Stimulated activated CD8-positive, alpha-beta memory T cell treated with anti-CD3 and anti-CD28 coated beads, Interleukin-12 subunit alpha, Interleukin-12 subunit beta, amount 100 ng/mL, for 24 hours (primary cell): Measurements from ENCODE around the gene LRRN4CL.

ENCODE experiments used
- DNase-seq: peaks from one replicate; pipeline ENCODE4 v3.0.0-alpha.2; 2020; ENCODE audit errors: extremely low read depth

The LRRN4CL gene

DNA sequence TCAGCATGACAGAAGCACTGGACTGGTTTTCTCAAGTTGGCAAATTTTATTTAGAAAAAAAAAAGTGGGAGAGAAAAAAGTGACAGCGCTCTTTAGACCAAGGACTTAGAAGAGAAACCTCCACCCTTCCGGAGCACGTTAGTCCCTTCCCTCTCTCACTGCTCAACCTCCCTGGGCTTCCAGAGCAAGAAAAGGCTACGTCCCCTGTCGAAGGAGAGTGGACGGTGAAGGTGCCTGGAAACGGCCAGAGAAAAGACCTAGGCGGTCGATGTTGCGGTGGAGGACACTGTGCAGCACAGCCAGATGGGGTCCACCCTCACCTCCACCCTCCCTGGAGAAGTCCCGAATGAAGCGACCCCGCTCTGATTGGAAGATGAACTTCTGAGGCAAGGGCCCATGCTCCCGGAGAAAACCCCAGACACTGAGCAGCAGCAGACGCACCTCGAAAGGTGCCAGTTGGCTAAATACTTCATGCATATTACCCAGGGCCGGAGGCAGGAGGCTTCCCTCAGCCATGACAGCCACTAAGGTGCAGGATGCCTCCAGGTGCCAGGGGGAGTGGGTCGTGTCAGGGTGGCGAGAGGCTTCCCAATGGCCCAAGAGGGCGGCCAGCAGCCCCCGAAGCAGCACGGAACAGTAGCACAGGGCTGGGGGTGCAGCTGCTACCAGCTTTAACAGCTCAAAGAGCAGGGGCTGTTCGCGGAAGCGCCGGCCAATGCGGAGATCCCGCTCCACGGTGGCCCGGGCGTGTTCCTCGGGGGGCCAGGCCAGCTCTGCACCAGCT, 42.3 kb downstream of the LRRN4CL start:
- no peak for DNase-seq

- DNase-seq: peak; percentile 99
Measured at GRCh38 chr11:62645946-62646824, 43.1 kb downstream of the LRRN4CL start, which contains the start of gene GANAB. Gene GANAB (minus strand): TSS chr11:62646613. CDS start chr11:62646599, 14 bp downstream.

DNA sequence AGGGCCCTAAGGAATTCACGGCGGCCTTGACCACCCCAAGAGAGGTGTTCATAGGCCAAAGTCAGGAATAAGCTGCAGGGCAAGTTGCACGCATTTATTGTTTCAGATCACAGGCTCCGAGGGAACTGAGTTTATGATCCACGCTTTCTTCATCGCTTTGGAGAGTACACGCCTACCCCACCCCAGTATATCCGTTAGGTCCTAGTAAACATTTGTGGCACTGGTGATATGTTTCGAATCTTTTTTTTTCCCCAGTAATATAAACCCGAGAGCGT, 43.7 kb downstream of the LRRN4CL start:
- no peak for DNase-seq

- no peak for DNase-seq
Measured at GRCh38 chr11:62644220-62644619, 45.1 kb downstream of the LRRN4CL start.
